K562 (cell line): ENCODE measurements around the gene STUB1. TPM values are rescaled to one million over a fixed set of nuclear protein-coding genes. Genes with fewer than 3 reads are reported as not detected.

Experiments used
- ATF1 ChIP-seq, 2 experiments: fragments of 450-650 bp in 1 of 2; IDR thresholded peaks; 2 replicates each; pipeline ENCODE4 v1.6.1; 2016; ENCODE audit warnings: missing compliant biosample characterization in 1 of 2, missing genetic modification characterization in 1 of 2
- CLOCK ChIP-seq: fragments of 250-450 bp; sonication (Bioruptor Pico); IDR thresholded peaks from 2 replicates; pipeline ENCODE4 v1.4.0; 2020; ENCODE audit warnings: mild to moderate bottlenecking, moderate library complexity, borderline replicate concordance
- CREB3L1 ChIP-seq: fragments of 450-650 bp; IDR thresholded peaks from 2 replicates; pipeline ENCODE4 v1.6.1; 2014; ENCODE audit warnings: low read depth, mild to moderate bottlenecking, moderate library complexity, borderline replicate concordance
- DIDO1 ChIP-seq: fragments of 450-650 bp; IDR thresholded peaks from 2 replicates; pipeline ENCODE4 v1.6.1; 2016; ENCODE audit warnings: low read depth, missing biosample characterization, missing genetic modification characterization
- DMBX1 ChIP-seq: fragments of 250-450 bp; sonication (Bioruptor Pico); IDR thresholded peaks from 2 replicates; pipeline ENCODE4 v1.8.0; 2022; ENCODE audit warnings: inconsistent platforms, mild to moderate bottlenecking, moderate library complexity, borderline replicate concordance
- E2F3 ChIP-seq: fragments of 250-450 bp; sonication (Bioruptor Pico); IDR thresholded peaks from 2 replicates; pipeline ENCODE4 v1.4.0; 2020; ENCODE audit warnings: mild to moderate bottlenecking
- FOXM1 ChIP-seq, 2 experiments: fragments of 450-650 bp in 1 of 2; sonication (generic) in 1 of 2; formaldehyde crosslinking in 1 of 2; IDR thresholded peaks; 2 replicates each; pipeline versions ENCODE4 v1.6.1 to v1.9.0; 2017 to 2022; ENCODE audit warnings: low read depth in 2 of 2, mild to moderate bottlenecking in 2 of 2, missing genetic modification reagents in 1 of 2, moderate library complexity in 1 of 2
- HNRNPUL1 ChIP-seq: fragments of 200-400 bp; formaldehyde crosslinking; IDR thresholded peaks from 2 replicates; pipeline ENCODE4 v1.6.1; 2017; ENCODE audit warnings: low read length
- LCOR ChIP-seq: sonication (generic); formaldehyde crosslinking; IDR thresholded peaks from 2 replicates; pipeline ENCODE4 v1.8.0; 2022; ENCODE audit warnings: mild to moderate bottlenecking, missing genetic modification reagents
- MBD2 ChIP-seq: sonication (generic); IDR thresholded peaks from 2 replicates; pipeline ENCODE4 v1.6.1; 2016; ENCODE audit warnings: low read depth, borderline replicate concordance
- MEF2D ChIP-seq: conservative IDR thresholded peaks from 2 replicates; pipeline ENCODE4 v1.6.1; 2016; ENCODE audit warnings: low read depth, missing genetic modification characterization, missing compliant biosample characterization
- NFATC3 ChIP-seq: fragments of 450-650 bp; IDR thresholded peaks from 2 replicates; pipeline ENCODE4 v1.6.1; 2017; ENCODE audit warnings: mild to moderate bottlenecking
- NFRKB ChIP-seq: fragments of 450-650 bp; IDR thresholded peaks from 2 replicates; pipeline ENCODE4 v1.6.1; 2016; ENCODE audit warnings: low read depth
- SAFB ChIP-seq: fragments of 200-400 bp; formaldehyde crosslinking; IDR thresholded peaks from 2 replicates; pipeline ENCODE4 v1.6.1; 2017; ENCODE audit warnings: low read depth, low read length, borderline replicate concordance
- SIRT6 ChIP-seq: IDR thresholded peaks from one replicate; pipeline ENCODE4 v1.6.1; 2012; ENCODE audit warnings: low read depth, mild to moderate bottlenecking, control low read depth, inconsistent platforms, low read length, moderate library complexity
- SNAPC5 ChIP-seq: fragments of 250-450 bp; sonication (Bioruptor Pico); IDR thresholded peaks from 2 replicates; pipeline ENCODE4 v1.8.0; 2021; ENCODE audit warnings: moderate library complexity, mild to moderate bottlenecking, inconsistent platforms
- ZNF277 ChIP-seq: fragments of 250-450 bp; sonication (Bioruptor Pico); IDR thresholded peaks from 2 replicates; pipeline ENCODE4 v1.8.0; 2022; ENCODE audit warnings: inconsistent platforms, mild to moderate bottlenecking, moderate library complexity, borderline replicate concordance
- ZNF395 ChIP-seq: fragments of 200-800 bp; sonication (Bioruptor generic); IDR thresholded peaks from 2 replicates; pipeline ENCODE4 v1.6.1; 2017; ENCODE audit warnings: missing genetic modification characterization, missing compliant biosample characterization
- ZNF41 ChIP-seq: fragments of 250-450 bp; sonication (Bioruptor Pico); conservative IDR thresholded peaks from 2 replicates; pipeline ENCODE4 v1.4.0; 2020; ENCODE audit warnings: mild to moderate bottlenecking
- ZNF57 ChIP-seq: fragments of 450-650 bp; formaldehyde crosslinking; IDR thresholded peaks from 2 replicates; pipeline ENCODE4 v1.4.0; 2020; ENCODE audit warnings: mild to moderate bottlenecking, moderate library complexity
- polyA plus RNA-seq, 8 experiments: library from polyadenylated mRNA; depleted of rRNA in 4 of 8; stranded (reverse) in 5 of 8; unstranded in 3 of 8; fragments of >200 nt; fragmentation: Nextera tagmentation in 2 of 8; fragmentation: Illumina TruSeq in 1 of 8; extraction: Ambion mirVana in 2 of 8; extraction: Trizol in 1 of 8; gene quantifications; 2 replicates each; pipeline versions ENCODE4 v1.2.1 to v1.2.3, GENCODE V29; 2011 to 2014; ENCODE audit warnings: inconsistent platforms in 1 of 8, missing spikeins in 1 of 8
- total RNA-seq, 7 experiments: library from RNA; depleted of rRNA in 6 of 7; stranded (reverse); fragments of >200 nt in 6 of 7; fragmentation: Illumina TruSeq in 2 of 7; extraction: Trizol in 2 of 7; gene quantifications; 2 replicates each; pipeline versions ENCODE4 v1.2.1 to v1.2.3, GENCODE V29; 2011 to 2021; ENCODE audit warnings: low replicate concordance in 1 of 7

The STUB1 gene
- total and polyA plus RNA-seq, 9 of the 15 experiments (the other 6 are each of a cell fraction or from before 2014, with no cell fraction given): 10.6 to 251 (median 152) TPM

GRCh38 chr16:720990-721764, 41.0 kb downstream of the STUB1 start, which contains the start of gene ANTKMT (continued):
- 0 out of 2 replicates have a peak, but pooled peaks have one; percentile 49 for TF ChIP-seq ZNF395
- TF ChIP-seq CLOCK (CRISPR knock-in tag): no peak
- TF ChIP-seq E2F3: peak; percentile 64; the same call in 1 of the 2 replicates
- TF ChIP-seq LCOR (CRISPR knock-in tag): no peak
- TF ChIP-seq MBD2: no peak; the same call in 1 of the 2 replicates
- no peak for TF ChIP-seq HNRNPUL1
- TF ChIP-seq ATF1 (CRISPR knock-in tag; IDR thresholded peaks at IDR 0.05): no peak
- peak; percentile 76 for TF ChIP-seq ATF1 (tag; IDR thresholded peaks at IDR 0.05)
- TF ChIP-seq FOXM1 (IDR thresholded peaks at IDR 0.05; ENCODE audit: low read depth): no peak
- no peak; the same call in 1 of the 2 replicates for TF ChIP-seq FOXM1 (CRISPR knock-in tag; IDR thresholded peaks at IDR 0.05; ENCODE audit: low read depth)
- no peak for TF ChIP-seq SIRT6
- TF ChIP-seq NFATC3: no peak
- peak; percentile 84 for TF ChIP-seq CREB3L1
- TF ChIP-seq NFRKB: no peak
- peak; percentile 64; the same call in 1 of the 2 replicates for TF ChIP-seq DIDO1 (tag)
- TF ChIP-seq ZNF277: no peak
- TF ChIP-seq ZNF57 (CRISPR knock-in tag): no peak
- TF ChIP-seq ZNF41 (CRISPR knock-in tag): no peak
- 0 out of 2 replicates have a peak, but pooled peaks have one; percentile 4 for TF ChIP-seq SAFB
- no peak for TF ChIP-seq DMBX1 (CRISPR knock-in tag)
- no peak for TF ChIP-seq SNAPC5 (CRISPR knock-in tag)
- no peak for TF ChIP-seq MEF2D (tag)
